DND-41 (cell line): ENCODE measurements around the gene DZIP1.

Experiments
- ATAC-seq: fragments of 200-7000 bp; cut with Tn5 transposase; 3 replicates; pipeline ENCODE4 v1.9.1; 2021; ENCODE audit warnings: low read depth; ENCODE audit not compliant: insufficient read depth
- DNase-seq: peaks from one replicate; pipeline ENCODE4 v3.0.0-alpha.2; 2020
- H2AFZ ChIP-seq: 2 replicates; pipeline ENCODE4 v1.6.0; 2012; ENCODE audit warnings: low read depth, low read length
- H3K27ac ChIP-seq: 2 replicates; pipeline ENCODE4 v1.5.1; 2012; ENCODE audit warnings: low read length, inconsistent platforms
- H3K27me3 ChIP-seq: fragments of 200-600 bp; sonication (generic); 2 replicates; pipeline ENCODE4 v1.6.0; 2012; ENCODE audit warnings: low read length, mild to moderate bottlenecking, inconsistent platforms; ENCODE audit not compliant: insufficient read depth, poor library complexity
- H3K36me3 ChIP-seq: 2 replicates; pipeline ENCODE4 v1.5.1; 2012; ENCODE audit warnings: low read length, inconsistent platforms; ENCODE audit not compliant: insufficient read depth
- H3K4me1 ChIP-seq: 2 replicates; pipeline ENCODE4 v1.5.1; 2012; ENCODE audit warnings: mild to moderate bottlenecking, low read length; ENCODE audit not compliant: insufficient read depth
- H3K4me2 ChIP-seq: 2 replicates; pipeline ENCODE4 v1.6.0; 2012; ENCODE audit warnings: mild to moderate bottlenecking, moderate library complexity, low read length, inconsistent platforms; ENCODE audit not compliant: insufficient read depth
- H3K4me3 ChIP-seq, 2 experiments: fragments of 200-600 bp in 1 of 2; shearing (Covaris generic) in 1 of 2; 2 replicates each; pipeline ENCODE4 v1.5.1; 2012 to 2016; ENCODE audit warnings: inconsistent platforms in 2 of 2, low read length in 2 of 2, mild to moderate bottlenecking in 2 of 2, low read depth in 1 of 2, moderate library complexity in 1 of 2
- H3K79me2 ChIP-seq: 2 replicates; pipeline ENCODE4 v1.6.0; 2012; ENCODE audit warnings: low read length, inconsistent platforms; ENCODE audit not compliant: insufficient read depth
- H3K9ac ChIP-seq: 2 replicates; pipeline ENCODE4 v1.6.0; 2012; ENCODE audit warnings: low read depth, mild to moderate bottlenecking, inconsistent platforms, low read length, moderate library complexity
- H3K9me3 ChIP-seq: 2 replicates; pipeline ENCODE4 v1.5.1; 2012; ENCODE audit warnings: low read length, moderate library complexity, mild to moderate bottlenecking, inconsistent platforms; ENCODE audit not compliant: insufficient read depth, severe bottlenecking
- H4K20me1 ChIP-seq: 2 replicates; pipeline ENCODE4 v1.6.0; 2012; ENCODE audit warnings: low read length; ENCODE audit not compliant: insufficient read depth
- EZH2 ChIP-seq: IDR thresholded peaks from 3 replicates; pipeline ENCODE4 v1.6.1; 2012; ENCODE audit warnings: borderline replicate concordance, low read depth, mild to moderate bottlenecking, moderate library complexity, low read length, inconsistent platforms; ENCODE audit not compliant: severe bottlenecking
- TF ChIP-seq, protein P1 (sequence below): IDR thresholded peaks from 2 replicates; pipeline ENCODE4 v1.5.1; 2012; ENCODE audit warnings: borderline replicate concordance, low read length, moderate library complexity, mild to moderate bottlenecking; ENCODE audit not compliant: poor library complexity, severe bottlenecking; ENCODE audit errors: extremely low read depth

The DZIP1 gene

GRCh38 chr13:95656386-95657015, 12.0 kb upstream of the DZIP1 start:
- Histone ChIP-seq H3K4me3 (no peak overlapping the region), H4K20me1 (no peaks in the 10 kb centered on the region), H3K9ac (no peak overlapping the region), H3K36me3 (no peaks in the 10 kb centered on the region), H2AFZ (no peak overlapping the region), H3K79me2 (no peaks in the 10 kb centered on the region), H3K27me3 (peaks cover 5% of the 10 kb centered on the region), H3K4me1 (no peaks in the 10 kb centered on the region), H3K4me2 (no peak overlapping the region), H3K9me3 (no peaks in the 10 kb centered on the region), H3K27ac (no peak overlapping the region)
- ATAC-seq = no peak
- TF ChIP-seq EZH2 = no peak
- TF ChIP-seq, protein P1, sequence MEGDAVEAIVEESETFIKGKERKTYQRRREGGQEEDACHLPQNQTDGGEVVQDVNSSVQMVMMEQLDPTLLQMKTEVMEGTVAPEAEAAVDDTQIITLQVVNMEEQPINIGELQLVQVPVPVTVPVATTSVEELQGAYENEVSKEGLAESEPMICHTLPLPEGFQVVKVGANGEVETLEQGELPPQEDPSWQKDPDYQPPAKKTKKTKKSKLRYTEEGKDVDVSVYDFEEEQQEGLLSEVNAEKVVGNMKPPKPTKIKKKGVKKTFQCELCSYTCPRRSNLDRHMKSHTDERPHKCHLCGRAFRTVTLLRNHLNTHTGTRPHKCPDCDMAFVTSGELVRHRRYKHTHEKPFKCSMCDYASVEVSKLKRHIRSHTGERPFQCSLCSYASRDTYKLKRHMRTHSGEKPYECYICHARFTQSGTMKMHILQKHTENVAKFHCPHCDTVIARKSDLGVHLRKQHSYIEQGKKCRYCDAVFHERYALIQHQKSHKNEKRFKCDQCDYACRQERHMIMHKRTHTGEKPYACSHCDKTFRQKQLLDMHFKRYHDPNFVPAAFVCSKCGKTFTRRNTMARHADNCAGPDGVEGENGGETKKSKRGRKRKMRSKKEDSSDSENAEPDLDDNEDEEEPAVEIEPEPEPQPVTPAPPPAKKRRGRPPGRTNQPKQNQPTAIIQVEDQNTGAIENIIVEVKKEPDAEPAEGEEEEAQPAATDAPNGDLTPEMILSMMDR = no peak
- no peak for DNase-seq

GRCh38 chr13:95652821-95653220, 8.3 kb upstream of the DZIP1 start:
- no peak for ATAC-seq
- H3K36me3 ChIP-seq = no peaks in the 10 kb centered on the region
- H3K4me1 ChIP-seq = no peaks in the 10 kb centered on the region
- TF ChIP-seq EZH2 = no peak
- TF ChIP-seq, protein P1 = no peak
- H3K27me3 ChIP-seq = peaks cover 5% of the 10 kb centered on the region
- H3K79me2 ChIP-seq = no peaks in the 10 kb centered on the region
- DNase-seq = no peak
- no peaks in the 10 kb centered on the region for H4K20me1 ChIP-seq
- no peak overlapping the region for H3K9ac ChIP-seq
- no peak overlapping the region for H3K4me2 ChIP-seq
- H3K27ac ChIP-seq = no peak overlapping the region
- no peaks in the 10 kb centered on the region for H3K9me3 ChIP-seq
- H3K4me3 ChIP-seq = no peak overlapping the region
- no peak overlapping the region for H2AFZ ChIP-seq

DNA sequence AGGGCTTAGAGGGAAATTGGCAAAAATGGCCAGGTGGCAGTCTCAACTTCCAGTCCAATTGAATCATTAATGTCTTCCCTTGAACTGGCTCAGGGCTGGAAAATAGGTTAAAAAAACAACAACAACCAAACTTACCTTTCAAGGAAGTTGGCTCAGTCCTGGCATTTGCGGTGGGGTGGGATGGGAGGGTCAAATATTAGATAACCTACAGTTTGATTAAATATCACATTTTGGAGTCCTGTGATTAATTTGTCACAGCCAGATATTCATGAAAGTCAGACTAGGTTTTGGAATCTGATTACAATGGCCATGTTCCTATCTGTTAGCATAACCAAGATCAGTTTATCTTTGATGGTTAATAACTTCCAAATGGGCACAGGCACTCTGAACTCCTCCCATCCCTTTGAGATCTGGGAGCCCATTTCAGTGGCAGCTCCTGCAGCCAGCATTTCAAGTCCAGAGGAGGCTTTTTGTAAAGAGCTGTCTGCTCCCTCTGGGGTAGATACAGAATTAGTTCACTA, 7.8 kb upstream of the DZIP1 start:
- no peak overlapping the region for H3K9ac ChIP-seq
- DNase-seq (no peak), ATAC-seq (no peak)
- H3K27ac ChIP-seq = no peak overlapping the region
- TF ChIP-seq, protein P1 = no peak
- no peak overlapping the region for H3K4me3 ChIP-seq
- H4K20me1 ChIP-seq = no peaks in the 10 kb centered on the region
- H3K4me1 ChIP-seq = no peaks in the 10 kb centered on the region
- H3K36me3 ChIP-seq = no peaks in the 10 kb centered on the region
- H3K27me3 ChIP-seq = peaks cover 5% of the 10 kb centered on the region
- no peaks in the 10 kb centered on the region for H3K9me3 ChIP-seq
- no peak overlapping the region for H3K4me2 ChIP-seq
- no peak overlapping the region for H2AFZ ChIP-seq
- H3K79me2 ChIP-seq = no peaks in the 10 kb centered on the region

- ATAC-seq (no peak), DNase-seq (no peak)
- Histone ChIP-seq H3K4me1 (no peaks in the 10 kb centered on the region), H3K79me2 (no peaks in the 10 kb centered on the region), H3K9ac (no peak overlapping the region), H3K27ac (no peak overlapping the region), H4K20me1 (no peaks in the 10 kb centered on the region), H3K4me2 (no peak overlapping the region), H3K4me3 (no peak overlapping the region), H3K36me3 (no peaks in the 10 kb centered on the region), H3K9me3 (no peaks in the 10 kb centered on the region), H3K27me3 (peaks cover 5% of the 10 kb centered on the region), H2AFZ (no peak overlapping the region)
- TF ChIP-seq, protein P1 = no peak
- no peak for TF ChIP-seq EZH2
Measured at GRCh38 chr13:95650696-95651095, 6.2 kb upstream of the DZIP1 start.
